Stomach (tissue), 4 donors: ENCODE data around the gene MRM1.

Experiments used
- CTCF ChIP-seq, 7 experiments: fragments of 450-650 bp in 4 of 7; fragments of 200-600 bp in 3 of 7; sonication (generic) in 3 of 7; IDR thresholded peaks; one replicate each; pipeline ENCODE4 v1.5.1; 2016 to 2019; ENCODE audit warnings: antibody characterized with exemption in 7 of 7, control low read depth in 2 of 7, mild to moderate bottlenecking in 1 of 7
- POLR2AphosphoS5 ChIP-seq, 3 donors: sonication (generic); formaldehyde crosslinking; IDR thresholded peaks; one replicate each; pipeline ENCODE4 v1.6.1; 2016; ENCODE audit warnings: antibody characterized with exemption in 3 of 3

- TF ChIP-seq CTCF (IDR thresholded peaks at IDR 0.05) (no peak), POLR2AphosphoS5 (IDR thresholded peaks at IDR 0.05) (no peak)
Observed at GRCh38 chr17:36657763-36658490, 56.5 kb downstream of the MRM1 start.
